Progenitor cell of endocrine pancreas (in vitro differentiated cells): ENCODE data around the gene ZNF679. TPM values are rescaled to one million over a fixed set of nuclear protein-coding genes. Genes with fewer than 3 reads are reported as not detected.
"Not testable (repeated sequence)": the region's sequence is repeated elsewhere in the genome, so short reads cannot be mapped to it uniquely, and the experiment has no call there.

Source experiments
- DNase-seq: peaks from one replicate; pipeline ENCODE4 v3.0.0; 2021; ENCODE audit warnings: low spot score; ENCODE audit not compliant: unreplicated experiment
- H3K27ac Mint-ChIP-seq: 2 replicates; pipeline ENCODE4 v1.8.0; 2021; ENCODE audit warnings: mild to moderate bottlenecking, moderate library complexity, mixed read lengths
- H3K27me3 Mint-ChIP-seq: 2 replicates; pipeline ENCODE4 v1.8.0; 2021; ENCODE audit warnings: mixed read lengths
- H3K36me3 Mint-ChIP-seq: 2 replicates; pipeline ENCODE4 v1.8.0; 2022; ENCODE audit warnings: mixed read lengths; ENCODE audit not compliant: insufficient read depth
- H3K4me1 Mint-ChIP-seq: 2 replicates; pipeline ENCODE4 v1.8.0; 2021; ENCODE audit warnings: low read depth, mixed read lengths
- H3K4me3 Mint-ChIP-seq: 2 replicates; pipeline ENCODE4 v1.8.0; 2021; ENCODE audit warnings: low read depth, mild to moderate bottlenecking, moderate library complexity, mixed read lengths
- H3K9me3 Mint-ChIP-seq: 2 replicates; pipeline ENCODE4 v1.8.0; 2021; ENCODE audit warnings: low read depth, mixed read lengths
- CTCF ChIP-seq: fragments of 200-600 bp; sonication (generic); IDR thresholded peaks from one replicate; pipeline ENCODE4 v1.5.0; 2021; ENCODE audit warnings: antibody characterized with exemption, mild to moderate bottlenecking; ENCODE audit not compliant: unreplicated experiment
- long read RNA-seq: library from polyadenylated mRNA; unstranded; transcript quantifications from one replicate; pipeline ENCODE4 v2.0.0, GENCODE V29; 2020
- total RNA-seq: library from RNA; stranded (reverse); gene quantifications from 2 replicates; pipeline ENCODE4 v1.2.1, GENCODE V29; 2021

Gene ZNF679
- total RNA-seq, result not detected in 2 replicates
- long read RNA-seq, result 0 reads

- not testable (repeated sequence) for DNase-seq, H3K4me3 Mint-ChIP-seq, H3K36me3 Mint-ChIP-seq, H3K27ac Mint-ChIP-seq, H3K4me1 Mint-ChIP-seq, H3K27me3 Mint-ChIP-seq
- H3K9me3 Mint-ChIP-seq, result peaks cover 64% of the 10 kb centered on the region
Observed at GRCh38 chr7:64228174-64228573, at the start of gene ZNF679. Gene ZNF679, plus strand, starts transcription at chr7:64228474. Its CDS starts 20,644 bp downstream, at chr7:64249118.

- H3K9me3 Mint-ChIP-seq, result peaks cover 35% of the 10 kb centered on the region
Observed at GRCh38 chr7:64180989-64181388, 47.3 kb upstream of the ZNF679 start.

GRCh38 chr7:64181586-64181985 lies 46.7 kb upstream of the ZNF679 start:
- H3K9me3 Mint-ChIP-seq, result peaks cover 40% of the 10 kb centered on the region
- no peak for DNase-seq
- no peaks in the 10 kb centered on the region for H3K4me1 Mint-ChIP-seq
- no peak overlapping the region for H3K27ac Mint-ChIP-seq
- H3K4me3 Mint-ChIP-seq, result no peak overlapping the region
- no peaks in the 10 kb centered on the region for H3K36me3 Mint-ChIP-seq
- H3K27me3 Mint-ChIP-seq, result no peaks in the 10 kb centered on the region
- TF ChIP-seq CTCF, result no peak

More at GRCh38 chr7:64180989-64181388, 47.3 kb upstream of the ZNF679 start:
- no peak for DNase-seq
- H3K4me1 Mint-ChIP-seq, result no peaks in the 10 kb centered on the region
- no peak overlapping the region for H3K27ac Mint-ChIP-seq
- no peaks in the 10 kb centered on the region for H3K27me3 Mint-ChIP-seq
- no peak overlapping the region for H3K4me3 Mint-ChIP-seq
- TF ChIP-seq CTCF, result no peak
- no peaks in the 10 kb centered on the region for H3K36me3 Mint-ChIP-seq

GRCh38 chr7:64182036-64182790 lies 46.1 kb upstream of the ZNF679 start:
- peaks cover 44% of the 10 kb centered on the region for H3K9me3 Mint-ChIP-seq
- no peaks in the 10 kb centered on the region for H3K27me3 Mint-ChIP-seq
- DNase-seq, result no peak
- H3K4me3 Mint-ChIP-seq, result no peak overlapping the region
- no peak overlapping the region for H3K27ac Mint-ChIP-seq
- TF ChIP-seq CTCF, result no peak
- H3K36me3 Mint-ChIP-seq, result no peaks in the 10 kb centered on the region
- no peaks in the 10 kb centered on the region for H3K4me1 Mint-ChIP-seq

GRCh38 chr7:64183126-64183742 lies 45.0 kb upstream of the ZNF679 start:
- Mint-ChIP-seq H3K36me3 (no peaks in the 10 kb centered on the region), H3K4me1 (no peaks in the 10 kb centered on the region), H3K27ac (no peak overlapping the region), H3K4me3 (no peak overlapping the region), H3K27me3 (no peaks in the 10 kb centered on the region), H3K9me3 (peaks cover 45% of the 10 kb centered on the region)
- no peak for DNase-seq
- TF ChIP-seq CTCF, result no peak
